GM06990 (cell line): ENCODE results near the gene RMND5A.

ENCODE experiments used
- DNase-seq: peaks from one replicate; pipeline ENCODE4 v3.0.0-alpha.2; 2011; ENCODE audit not compliant: insufficient read length; ENCODE audit errors: extremely low read depth
- H3K27me3 ChIP-seq: replicated peaks from 2 replicates; pipeline ENCODE4 v1.6.0; 2011; ENCODE audit warnings: low read length; ENCODE audit not compliant: control insufficient read depth, insufficient read depth
- H3K36me3 ChIP-seq: 2 replicates; pipeline ENCODE4 v1.5.1; 2011; ENCODE audit warnings: low read length; ENCODE audit not compliant: control insufficient read depth, insufficient read depth
- H3K4me3 ChIP-seq: replicated peaks from 2 replicates; pipeline ENCODE4 v1.5.1; 2011; ENCODE audit warnings: low read depth, mild to moderate bottlenecking, control low read depth, low read length
- CTCF ChIP-seq: IDR thresholded peaks from 2 replicates; pipeline ENCODE4 v1.5.1; 2011; ENCODE audit warnings: low read length, control low read depth, mild to moderate bottlenecking, inconsistent platforms; ENCODE audit not compliant: insufficient read depth, poor library complexity, severe bottlenecking

The RMND5A gene

GRCh38 chr2:86750240-86750839 is 30.2 kb downstream of the RMND5A start:
- TF ChIP-seq CTCF, result no peak
- no peaks in the 10 kb centered on the region for H3K27me3 ChIP-seq
- H3K36me3 ChIP-seq, result peaks cover 4% of the 10 kb centered on the region; the same call in 1 of the 2 replicates
- no peak for DNase-seq
- no peak overlapping the region for H3K4me3 ChIP-seq

GRCh38 chr2:86751778-86752177 is 31.7 kb downstream of the RMND5A start:
- Histone ChIP-seq H3K36me3 (peaks cover 6% of the 10 kb centered on the region), H3K4me3 (no peak overlapping the region), H3K27me3 (no peaks in the 10 kb centered on the region)
- no peak for TF ChIP-seq CTCF
- DNase-seq, result no peak

- H3K4me3 ChIP-seq, result no peak overlapping the region
- H3K27me3 ChIP-seq, result no peaks in the 10 kb centered on the region
- DNase-seq, result no peak
- TF ChIP-seq CTCF, result no peak
- peaks cover 6% of the 10 kb centered on the region for H3K36me3 ChIP-seq
Observed at GRCh38 chr2:86752934-86753333, 32.8 kb downstream of the RMND5A start.

GRCh38 chr2:86753606-86754005 is 33.5 kb downstream of the RMND5A start:
- no peak for TF ChIP-seq CTCF
- Histone ChIP-seq H3K4me3 (no peak overlapping the region), H3K36me3 (peaks cover 6% of the 10 kb centered on the region), H3K27me3 (no peaks in the 10 kb centered on the region)
- no peak for DNase-seq

DNA sequence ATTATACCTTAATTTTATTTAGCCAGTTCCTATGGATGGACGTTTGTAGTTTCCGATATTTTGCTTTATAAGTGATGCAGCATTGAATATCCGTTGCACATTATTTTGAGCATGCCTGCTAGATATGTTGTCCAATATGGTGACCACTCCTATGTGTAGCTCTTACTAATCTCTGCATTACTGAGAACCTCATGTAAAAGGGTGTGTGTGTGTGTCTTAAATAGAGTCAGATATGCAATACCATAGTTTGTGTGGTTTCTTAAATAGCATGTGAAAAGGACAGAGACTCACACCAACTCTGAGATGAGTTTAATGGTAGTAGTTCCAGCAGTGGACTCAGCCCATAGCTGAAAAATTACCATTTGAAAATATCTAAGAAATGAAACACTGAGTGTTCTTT is 38.3 kb downstream of the RMND5A start:
- H3K36me3 ChIP-seq, result peaks cover 2% of the 10 kb centered on the region
- DNase-seq, result no peak
- no peak overlapping the region for H3K4me3 ChIP-seq
- no peak for TF ChIP-seq CTCF
- no peaks in the 10 kb centered on the region for H3K27me3 ChIP-seq

GRCh38 chr2:86760371-86760770 is 40.3 kb downstream of the RMND5A start:
- TF ChIP-seq CTCF, result no peak
- H3K4me3 ChIP-seq, result no peak overlapping the region
- H3K36me3 ChIP-seq, result peaks cover 2% of the 10 kb centered on the region
- no peak for DNase-seq
- no peaks in the 10 kb centered on the region for H3K27me3 ChIP-seq
